Right kidney (tissue), 1 donor: ENCODE results near the gene SELENON.
"Not testable (repeated sequence)": the region's sequence is repeated elsewhere in the genome, so short reads cannot be mapped to it uniquely, and the experiment has no call there.

ENCODE experiments used
- DNase-seq: peaks from one replicate; pipeline ENCODE4 v3.0.0-alpha.2; 2016

SELENON gene

GRCh38 chr1:25828491-25828890, 28.5 kb downstream of the SELENON start:
- no peak for DNase-seq

GRCh38 chr1:25829046-25829445, 29.1 kb downstream of the SELENON start:
- DNase-seq, result no peak

- DNase-seq, result no peak
Measured at GRCh38 chr1:25831569-25832196, 31.7 kb downstream of the SELENON start.

- DNase-seq, result no peak
Measured at GRCh38 chr1:25832336-25833037, 32.5 kb downstream of the SELENON start.

GRCh38 chr1:25833158-25833557, 33.2 kb downstream of the SELENON start:
- no peak for DNase-seq

- DNase-seq, result no peak
Measured at GRCh38 chr1:25834894-25835293, 34.9 kb downstream of the SELENON start.

GRCh38 chr1:25836695-25837094, 36.7 kb downstream of the SELENON start:
- DNase-seq, result no peak

GRCh38 chr1:25837262-25837875, 37.4 kb downstream of the SELENON start:
- no peak for DNase-seq

- not testable (repeated sequence) for DNase-seq
Measured at GRCh38 chr1:25839808-25840207, 39.8 kb downstream of the SELENON start.

- no peak for DNase-seq
Measured at GRCh38 chr1:25843483-25843882, 43.5 kb downstream of the SELENON start.

GRCh38 chr1:25844536-25845337, 44.7 kb downstream of the SELENON start:
- no peak for DNase-seq

GRCh38 chr1:25845664-25846063, 45.7 kb downstream of the SELENON start:
- no peak for DNase-seq

GRCh38 chr1:25847929-25848328, 47.9 kb downstream of the SELENON start:
- DNase-seq, result no peak

- DNase-seq, result no peak
Measured at GRCh38 chr1:25848531-25848930, 48.5 kb downstream of the SELENON start.

GRCh38 chr1:25854554-25854953, 54.6 kb downstream of the SELENON start:
- no peak for DNase-seq

GRCh38 chr1:25856856-25857255, 56.9 kb downstream of the SELENON start:
- no peak for DNase-seq

- no peak for DNase-seq
Measured at GRCh38 chr1:25858494-25858893, 58.5 kb downstream of the SELENON start.

GRCh38 chr1:25858906-25859789, 59.2 kb downstream of the SELENON start, which contains the start of gene AUNIP:
Gene AUNIP, minus strand, starts transcription at chr1:25859457. Its CDS starts 100 bp downstream, at chr1:25859357.
- peak; percentile 91 for DNase-seq

- DNase-seq, result no peak
Measured at GRCh38 chr1:25861316-25862286, 61.6 kb downstream of the SELENON start.

- no peak for DNase-seq
Measured at GRCh38 chr1:25862785-25863485, 62.9 kb downstream of the SELENON start.
